CD4-positive, alpha-beta T cell treated with Interferon gamma for 1 hour (primary cell): ENCODE results near the gene NSG2.
"Not testable (repeated sequence)": the region's sequence is repeated elsewhere in the genome, so short reads cannot be mapped to it uniquely, and the experiment has no call there.

Experiments
- DNase-seq: peaks from one replicate; pipeline ENCODE4 v3.0.0-alpha.2; 2020

Gene NSG2

DNA sequence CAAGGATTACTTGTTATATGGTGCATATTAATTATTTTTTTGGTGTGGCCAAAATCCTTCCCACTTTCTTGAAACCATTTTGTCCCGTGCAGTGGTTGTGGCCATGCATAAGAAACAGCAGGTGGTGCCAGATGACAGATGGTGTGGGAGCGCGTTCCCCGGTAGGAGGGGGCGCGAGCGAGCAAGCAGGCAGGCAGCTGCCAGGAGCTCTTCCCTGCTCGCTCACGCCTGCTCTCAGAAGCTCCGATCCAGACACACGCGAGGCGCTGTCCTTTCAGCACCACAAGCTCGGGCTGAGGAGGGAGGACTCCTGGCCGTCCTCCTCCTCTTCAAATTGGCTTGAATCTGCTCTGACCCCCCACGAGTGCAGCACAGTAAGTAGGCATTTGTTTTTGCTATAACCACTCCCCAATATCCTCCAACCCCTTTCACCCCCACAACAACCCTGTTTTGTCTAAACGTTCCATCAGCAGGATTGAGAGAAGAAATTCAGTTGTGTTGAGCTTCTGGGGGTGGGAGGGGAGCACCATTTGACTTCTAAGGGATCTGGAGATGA lies at the start of gene NSG2:
TSS of gene NSG2 (plus strand) at position 237 of the 556 bp plus-strand sequence. CDS start 1,050 bp downstream, outside the sequence.
- no peak for DNase-seq

DNA sequence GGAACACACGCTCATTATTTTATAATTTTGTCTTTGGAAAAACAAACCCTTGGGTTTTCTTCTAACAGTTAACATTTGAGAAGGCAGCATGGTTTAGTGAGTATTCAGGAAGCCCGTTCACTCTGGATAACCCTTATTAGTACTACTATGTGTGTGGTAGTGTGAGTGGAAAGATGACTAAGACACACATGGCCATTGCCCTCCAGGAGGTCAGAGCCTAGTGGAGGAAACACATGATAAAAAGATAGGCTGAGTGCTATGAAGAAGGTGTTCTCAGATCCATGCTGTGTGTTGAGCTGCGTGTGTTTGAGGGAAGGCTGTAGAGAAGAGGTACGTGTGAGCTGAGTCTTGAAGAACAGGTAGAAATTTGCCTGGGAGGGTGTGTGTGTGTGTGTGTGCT lies 48.2 kb upstream of the NSG2 start:
- DNase-seq: no peak

DNA sequence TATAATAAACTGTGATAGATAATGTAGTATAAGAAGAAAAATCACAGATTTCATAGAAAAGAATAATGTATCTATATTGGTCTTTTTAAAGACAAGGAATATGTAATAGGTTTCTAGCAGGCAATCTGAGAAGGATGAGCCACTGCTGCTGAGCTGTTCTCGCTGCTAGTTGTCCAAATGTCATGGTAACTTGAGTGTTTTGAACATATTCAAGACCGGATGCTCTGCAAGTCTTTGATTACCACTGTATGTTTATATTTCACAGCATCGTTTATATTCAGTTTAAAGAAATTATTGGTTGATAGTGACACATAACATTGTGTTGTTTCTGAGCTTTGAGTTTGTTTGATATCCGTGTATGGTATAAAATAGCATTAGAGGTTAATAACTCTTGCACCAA lies 47.0 kb upstream of the NSG2 start:
- no peak for DNase-seq

GRCh38 chr5:174000076-174000475 lies 45.4 kb upstream of the NSG2 start:
- no peak for DNase-seq

- DNase-seq: no peak
Observed at GRCh38 chr5:174003795-174004194, 41.7 kb upstream of the NSG2 start.

GRCh38 chr5:174008922-174009321 lies 36.6 kb upstream of the NSG2 start:
- DNase-seq: no peak

- no peak for DNase-seq
Observed at GRCh38 chr5:174010365-174010764, 35.1 kb upstream of the NSG2 start.

GRCh38 chr5:174011441-174011840 lies 34.1 kb upstream of the NSG2 start:
- DNase-seq: no peak

DNA sequence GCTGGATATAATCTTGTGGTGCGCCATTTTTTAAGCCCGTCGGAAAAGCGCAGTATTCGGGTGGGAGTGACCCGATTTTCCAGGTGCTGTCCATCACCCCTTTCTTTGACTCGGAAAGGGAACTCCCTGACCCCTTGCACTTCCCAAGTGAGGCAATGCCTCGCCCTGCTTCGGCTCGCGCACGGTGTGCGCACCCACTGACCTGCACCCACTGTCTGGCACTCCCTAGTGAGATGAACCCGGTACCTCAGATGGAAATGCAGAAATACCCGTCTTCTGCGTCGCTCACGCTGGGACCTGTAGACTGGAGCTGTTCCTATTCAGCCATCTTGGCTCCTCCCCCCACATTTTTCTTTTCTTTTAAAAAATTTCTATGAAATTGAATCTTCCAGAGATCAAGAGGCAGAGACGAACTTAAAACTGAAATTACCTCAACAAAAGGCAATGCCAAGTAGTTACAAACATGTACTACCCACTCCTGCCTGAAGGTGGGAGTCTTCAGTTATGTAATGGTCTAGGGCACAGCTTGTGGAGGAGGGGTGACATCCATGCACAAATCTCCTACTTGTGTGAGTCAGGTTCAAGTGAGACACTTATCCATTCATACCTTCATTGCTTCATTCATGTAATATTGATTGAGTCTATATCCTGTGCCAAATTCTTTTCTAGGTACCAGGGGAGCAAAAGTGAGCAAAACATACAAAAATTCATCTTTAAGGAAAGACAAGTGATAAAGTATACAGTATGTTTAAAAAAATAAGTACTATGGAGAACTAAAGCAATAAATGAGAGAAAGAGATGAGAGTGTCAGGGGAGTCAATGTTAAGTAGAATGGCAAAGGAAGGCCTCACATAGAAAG lies 25.2 kb upstream of the NSG2 start:
- DNase-seq: not testable (repeated sequence)

DNA sequence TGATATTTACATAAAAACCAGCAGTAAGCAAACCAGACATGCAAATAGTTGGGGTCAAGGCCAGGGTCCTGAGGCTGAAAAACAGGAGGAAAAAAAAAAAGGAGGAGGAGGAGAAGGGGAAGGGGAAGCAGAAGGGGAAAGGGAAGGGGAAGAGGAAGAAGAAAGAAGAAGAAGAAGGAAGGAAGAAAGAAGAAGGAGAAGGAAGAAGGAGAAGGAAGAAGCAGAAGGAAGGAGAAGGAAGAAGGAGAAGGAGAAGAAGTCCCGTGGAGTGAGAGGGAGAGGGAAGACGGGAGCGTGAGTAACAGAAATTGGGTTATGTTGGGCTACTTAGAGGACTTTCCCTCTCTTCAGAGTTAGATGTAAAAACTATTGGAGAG lies 24.6 kb upstream of the NSG2 start:
- no peak for DNase-seq

GRCh38 chr5:174022384-174023095 lies 23.0 kb upstream of the NSG2 start:
- DNase-seq: no peak

DNA sequence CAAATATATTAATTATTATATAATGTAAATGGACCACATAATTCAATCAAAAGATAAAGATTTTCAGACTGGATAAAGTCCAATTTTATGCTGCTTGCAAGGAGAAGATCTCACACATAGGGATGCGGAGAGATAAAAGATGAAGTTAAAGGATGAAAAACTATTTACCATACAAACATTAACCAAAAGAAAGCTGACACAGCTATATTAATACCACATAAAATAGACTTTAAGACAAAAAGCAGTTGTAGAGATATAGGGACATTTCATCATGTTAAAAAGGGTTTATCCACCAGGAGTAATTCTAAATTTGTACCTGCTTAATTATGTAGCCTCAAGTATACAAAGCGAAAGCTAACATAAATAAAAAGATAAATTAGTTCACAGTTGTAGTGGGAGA lies 15.2 kb upstream of the NSG2 start:
- DNase-seq: no peak

- DNase-seq: no peak
Observed at GRCh38 chr5:174044466-174045254, 846 bp upstream of the NSG2 start.

GRCh38 chr5:174046558-174046957 lies 1.1 kb downstream of the NSG2 start:
- no peak for DNase-seq

GRCh38 chr5:174047472-174048099 lies 2.1 kb downstream of the NSG2 start:
- DNase-seq: no peak

DNA sequence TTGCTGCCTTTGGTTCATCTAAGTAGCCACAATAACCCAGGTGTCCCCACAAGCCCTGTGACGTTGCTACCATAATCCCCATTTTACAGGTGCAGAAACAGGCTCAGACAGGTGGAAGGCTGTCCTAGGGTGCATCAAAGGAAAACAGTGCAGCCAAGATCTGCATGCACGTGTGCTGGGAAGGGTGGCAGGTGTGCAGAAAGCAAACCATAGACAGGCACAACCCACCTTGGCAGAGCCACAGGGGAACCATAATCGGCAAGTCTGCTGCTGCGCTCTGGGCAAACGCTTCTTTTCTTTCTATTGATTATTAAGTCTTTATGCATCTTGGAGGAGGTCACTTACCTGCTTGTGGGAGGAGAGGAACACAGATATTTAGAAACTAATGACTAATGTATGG lies 7.1 kb downstream of the NSG2 start:
- no peak for DNase-seq

DNA sequence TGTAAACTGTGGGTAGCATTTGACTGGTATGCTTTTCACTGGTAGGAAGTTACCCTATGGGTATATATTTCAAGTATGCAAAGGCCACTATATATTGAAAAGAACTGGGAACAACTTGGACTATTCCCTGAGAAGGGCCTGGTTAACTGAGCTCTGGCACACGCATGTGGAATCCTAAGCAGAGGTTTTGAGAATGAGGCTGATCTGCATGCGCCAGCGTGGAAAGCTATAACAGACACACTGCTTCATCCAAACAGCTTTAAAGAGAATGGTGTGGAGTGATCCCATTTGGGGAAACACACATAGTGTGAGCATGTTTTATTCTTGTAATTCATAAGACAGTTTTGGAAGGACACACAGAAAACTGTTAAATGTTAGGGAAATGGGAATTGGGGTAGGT lies 8.4 kb downstream of the NSG2 start:
- no peak for DNase-seq

GRCh38 chr5:174056064-174056847 lies 10.8 kb downstream of the NSG2 start:
- DNase-seq: no peak

DNA sequence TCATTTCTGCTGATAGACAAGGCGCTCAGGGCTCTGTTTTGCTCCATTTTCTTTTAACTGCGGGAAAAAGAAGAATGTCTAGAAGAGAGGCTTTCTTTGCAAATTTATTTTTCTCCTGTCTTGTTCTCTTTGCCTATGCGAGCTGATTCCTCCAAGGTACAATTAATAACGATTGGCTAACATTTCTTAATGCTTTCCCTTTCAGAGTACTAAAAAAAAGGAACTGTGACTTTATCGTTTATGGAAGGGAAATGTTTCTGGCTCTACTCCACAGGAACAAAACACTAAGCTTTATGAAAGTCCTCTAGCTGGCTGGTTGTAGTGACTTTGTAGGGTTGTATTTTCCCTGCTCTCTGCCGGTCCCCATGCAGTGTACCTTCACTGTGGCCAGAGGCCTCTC lies 11.7 kb downstream of the NSG2 start:
- DNase-seq: no peak

- no peak for DNase-seq
Observed at GRCh38 chr5:174058433-174059122, 13.1 kb downstream of the NSG2 start.

DNA sequence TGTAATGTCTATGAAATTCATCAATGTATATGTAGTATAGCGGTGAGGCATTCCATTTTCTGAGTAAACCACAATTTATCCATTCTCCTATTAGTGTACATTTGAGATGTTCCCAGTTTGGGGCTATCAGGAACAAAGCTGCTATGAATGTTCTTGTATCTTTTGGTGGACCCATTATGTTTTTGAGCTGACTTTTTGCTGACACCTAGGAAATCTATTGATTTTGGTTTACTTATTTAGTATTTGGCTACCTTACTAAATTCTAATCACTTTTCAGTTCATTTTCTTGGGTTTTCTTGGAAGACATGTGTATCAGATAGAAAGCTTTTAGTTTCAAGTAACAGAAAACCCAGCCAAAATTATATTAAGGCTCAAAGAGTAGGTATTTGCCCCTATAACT lies 13.7 kb downstream of the NSG2 start:
- no peak for DNase-seq
